SIG-M5 treated with dmso at 0.1 percent for 504 hours (cell line): ENCODE results near the gene RABAC1.
"Not testable (repeated sequence)": the region's sequence is repeated elsewhere in the genome, so short reads cannot be mapped to it uniquely, and the experiment has no call there.

ENCODE experiments used
- DNase-seq: peaks from one replicate; lab custom pipeline; 2025; ENCODE audit not compliant: unreplicated experiment; lab: John Stamatoyannopoulos, UW

RABAC1 gene

GRCh38 chr19:41959056-41960053 lies at the start of gene RABAC1:
Gene RABAC1, minus strand, starts transcription at chr19:41959321. Its CDS starts 29 bp downstream, at chr19:41959292.
- peak; percentile 95 for DNase-seq

- DNase-seq, result no peak
Measured at GRCh38 chr19:42006569-42006968, 47.4 kb upstream of the RABAC1 start.

DNA sequence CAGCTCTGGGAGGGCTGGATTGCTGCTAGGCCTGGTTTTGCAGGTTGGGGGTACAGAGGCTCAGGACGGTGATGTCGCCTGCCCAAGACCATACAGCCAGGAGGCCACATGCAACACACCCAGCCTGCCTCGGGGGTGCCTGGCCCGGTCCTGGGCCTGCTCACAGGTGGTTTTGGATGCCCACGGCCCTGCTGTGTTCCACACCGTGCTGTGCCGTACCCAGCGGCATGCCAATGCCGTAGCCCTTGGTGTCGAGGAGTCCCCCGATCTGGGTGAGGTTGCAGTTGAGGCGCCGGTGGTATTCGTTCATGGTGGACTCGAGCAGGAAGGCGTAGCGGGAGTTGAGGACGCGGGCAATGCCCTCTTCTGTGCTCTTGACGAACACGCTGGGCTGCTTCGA lies 46.4 kb upstream of the RABAC1 start:
- no peak for DNase-seq

- DNase-seq, result no peak
Measured at GRCh38 chr19:42003506-42004294, 44.6 kb upstream of the RABAC1 start.

GRCh38 chr19:41999878-42000208 lies 40.7 kb upstream of the RABAC1 start:
- no peak for DNase-seq

DNA sequence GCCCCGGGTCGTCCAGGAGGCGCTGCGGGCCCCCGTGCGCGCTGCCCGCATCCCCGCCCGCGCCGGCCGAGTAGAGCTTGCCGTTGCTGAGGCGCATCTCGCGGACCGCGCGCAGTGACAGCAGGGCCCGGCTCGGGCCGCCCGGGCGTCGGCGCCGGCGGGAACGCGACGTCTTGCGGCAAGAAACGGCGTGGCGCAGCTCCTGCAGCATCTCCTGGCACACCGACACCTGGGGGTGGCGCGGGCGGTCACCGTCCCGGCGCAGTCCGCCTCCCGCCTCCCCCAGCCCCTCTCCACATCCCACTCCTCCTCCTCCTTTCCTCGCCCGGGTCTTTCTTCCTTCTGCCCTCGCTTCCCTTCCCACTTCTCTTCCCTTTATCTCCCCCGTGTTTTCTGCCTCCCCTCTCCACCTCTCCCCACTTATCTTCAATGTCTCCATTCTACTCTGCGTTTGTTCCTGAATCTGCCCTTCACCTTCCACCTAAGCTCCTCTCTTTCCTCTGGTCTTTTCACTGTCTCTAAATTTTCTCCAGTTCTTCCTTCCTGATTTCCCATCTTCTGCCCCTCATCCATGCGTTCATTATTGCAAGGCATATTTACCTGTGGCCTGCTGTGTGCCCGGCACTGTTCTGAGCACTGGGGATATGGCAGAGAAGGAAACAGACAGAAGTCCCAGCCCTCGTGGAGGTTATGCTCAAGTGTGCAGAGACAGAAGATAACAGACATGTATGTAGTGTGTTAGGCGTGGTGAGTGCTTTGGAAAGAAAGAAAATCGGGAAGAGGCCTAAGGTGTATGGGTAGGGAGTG lies 40.2 kb upstream of the RABAC1 start:
- DNase-seq, result no peak

GRCh38 chr19:41998246-41999020 lies 39.3 kb upstream of the RABAC1 start:
- no peak for DNase-seq

GRCh38 chr19:41997851-41998229 lies 38.7 kb upstream of the RABAC1 start:
- no peak for DNase-seq

GRCh38 chr19:41997121-41997850 lies 38.2 kb upstream of the RABAC1 start:
- DNase-seq, result peak; percentile 24

DNA sequence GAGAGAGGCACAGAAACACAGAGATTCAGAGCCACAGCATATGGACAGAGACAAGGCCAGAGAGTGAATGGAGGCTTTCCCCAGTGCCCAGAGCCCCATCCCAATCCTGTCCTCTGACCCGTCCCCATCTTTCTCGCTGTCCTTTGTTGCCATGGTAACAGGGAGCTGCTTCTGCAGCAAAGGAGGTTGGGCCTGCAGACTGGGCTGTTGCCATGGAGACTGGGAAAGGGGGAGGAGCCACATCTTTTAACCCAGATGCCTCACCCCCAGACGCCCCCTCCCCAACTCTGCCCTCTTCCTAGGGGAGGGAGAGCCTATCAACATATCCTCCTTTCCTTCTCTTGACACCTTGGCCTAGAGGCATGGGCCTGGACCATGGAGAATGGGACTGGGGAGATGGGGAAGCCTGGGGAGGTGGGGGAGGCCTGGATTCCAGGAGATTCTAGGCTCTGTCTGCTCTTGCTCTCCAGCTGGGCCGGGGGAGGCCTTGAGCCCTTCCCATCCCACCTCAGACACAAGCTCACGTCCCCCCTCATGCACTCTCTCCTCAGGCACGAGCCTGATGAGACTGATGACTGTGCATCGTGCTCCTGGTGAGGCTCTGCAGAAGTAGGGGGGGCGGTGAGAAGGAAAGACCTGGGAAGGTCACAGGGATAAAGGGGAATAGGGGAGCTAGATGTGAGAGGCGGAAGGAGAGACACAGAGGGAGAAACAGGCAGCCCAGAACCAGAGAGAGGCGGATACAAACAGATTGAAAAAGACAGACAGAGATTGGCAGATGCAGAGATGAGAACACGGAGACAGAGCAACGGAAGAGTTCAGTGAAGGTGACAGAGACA lies 37.1 kb upstream of the RABAC1 start:
- no peak for DNase-seq

DNA sequence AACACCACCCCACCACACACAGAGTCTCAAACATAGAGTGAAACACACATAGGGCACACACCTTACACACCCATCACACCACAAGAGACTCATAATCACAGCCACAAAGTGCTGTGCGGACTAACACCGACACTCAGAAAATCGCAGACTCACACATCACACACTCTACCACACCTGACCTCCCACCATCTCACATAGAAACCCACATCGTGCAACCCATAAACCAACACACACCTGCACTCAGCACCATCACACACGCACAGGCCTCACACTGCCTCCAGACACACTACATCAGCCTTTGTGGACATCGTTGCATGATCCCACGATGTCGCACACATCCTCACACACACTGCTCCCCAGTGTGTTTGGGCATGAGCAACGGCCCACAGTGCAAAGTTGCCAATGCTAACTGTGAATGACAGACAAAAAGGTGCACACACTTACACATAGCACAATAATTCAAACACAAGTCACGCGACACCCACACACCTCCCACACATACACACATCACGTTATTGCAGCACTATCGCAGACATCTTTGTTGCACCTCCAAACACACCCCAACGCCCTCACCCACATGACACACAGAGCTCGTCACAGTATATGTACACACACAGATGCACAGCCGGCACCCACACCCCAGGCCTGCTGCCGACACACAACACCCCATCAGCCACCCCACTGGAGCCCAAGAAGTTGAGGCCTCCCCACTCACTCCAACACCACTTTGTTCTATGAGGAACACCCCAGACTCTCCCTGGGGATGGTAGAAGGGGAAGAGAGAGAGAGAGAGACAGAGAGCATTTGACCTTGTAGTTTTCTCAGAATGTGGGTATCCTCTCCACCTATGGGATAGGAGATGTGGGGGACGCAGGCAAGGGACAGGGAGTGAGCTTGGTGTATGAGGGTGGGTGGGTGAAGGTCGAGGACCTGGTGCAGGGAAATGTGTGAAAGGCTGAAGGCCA lies 36.2 kb upstream of the RABAC1 start:
- no peak for DNase-seq

- DNase-seq, result no peak
Measured at GRCh38 chr19:41994521-41994971, 35.4 kb upstream of the RABAC1 start.

DNA sequence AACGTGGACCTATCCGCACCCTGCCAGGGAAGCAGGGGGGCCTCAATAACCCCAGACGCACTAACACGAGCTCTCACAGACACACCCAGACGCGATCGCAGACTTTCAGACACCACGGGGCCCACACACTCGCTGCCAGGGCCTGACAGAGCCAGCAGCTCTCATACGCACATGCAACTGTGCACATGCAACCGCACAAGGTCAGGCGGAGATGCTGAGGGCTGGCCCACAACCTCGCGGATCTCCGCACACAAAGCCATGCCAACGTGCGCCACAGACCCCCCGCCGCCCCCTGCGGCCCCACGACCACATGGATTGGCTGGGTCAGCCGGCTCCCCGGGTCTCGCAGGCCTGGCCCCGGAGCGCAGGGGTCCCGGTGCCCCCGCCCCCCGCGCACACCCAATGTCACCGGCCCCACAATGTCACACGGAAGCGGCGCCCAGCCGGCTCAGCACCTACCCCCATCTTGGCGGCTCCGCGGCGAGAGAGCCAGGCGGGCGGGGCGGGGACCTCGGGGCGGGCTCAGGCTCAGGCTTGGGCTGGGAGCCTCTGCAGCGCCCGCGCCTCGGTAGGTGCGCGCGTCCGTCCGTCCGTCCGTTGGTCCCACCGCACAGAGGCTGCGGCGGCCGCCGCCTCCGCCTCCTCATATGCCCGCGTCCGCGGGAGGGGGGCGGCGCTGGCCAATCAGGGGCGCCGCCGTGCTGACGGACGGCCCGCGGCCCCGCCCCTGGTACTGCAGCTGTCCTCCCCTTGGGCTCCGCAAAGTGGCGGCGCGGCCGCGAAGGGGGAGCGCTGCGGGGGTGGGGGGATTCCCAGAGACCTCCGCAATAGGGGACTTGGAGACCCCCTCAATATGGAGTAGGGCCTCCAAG lies 34.7 kb upstream of the RABAC1 start, which contains the start of gene ATP1A3:
TSS of gene ATP1A3 (minus strand) at position 619 of the 872 bp plus-strand sequence. CDS start at position 465, 154 bp downstream.
- peak; percentile 73 for DNase-seq

GRCh38 chr19:41991925-41992569 lies 32.9 kb upstream of the RABAC1 start:
- not testable (repeated sequence) for DNase-seq

- DNase-seq, result no peak
Measured at GRCh38 chr19:41991025-41991424, 31.9 kb upstream of the RABAC1 start.

DNA sequence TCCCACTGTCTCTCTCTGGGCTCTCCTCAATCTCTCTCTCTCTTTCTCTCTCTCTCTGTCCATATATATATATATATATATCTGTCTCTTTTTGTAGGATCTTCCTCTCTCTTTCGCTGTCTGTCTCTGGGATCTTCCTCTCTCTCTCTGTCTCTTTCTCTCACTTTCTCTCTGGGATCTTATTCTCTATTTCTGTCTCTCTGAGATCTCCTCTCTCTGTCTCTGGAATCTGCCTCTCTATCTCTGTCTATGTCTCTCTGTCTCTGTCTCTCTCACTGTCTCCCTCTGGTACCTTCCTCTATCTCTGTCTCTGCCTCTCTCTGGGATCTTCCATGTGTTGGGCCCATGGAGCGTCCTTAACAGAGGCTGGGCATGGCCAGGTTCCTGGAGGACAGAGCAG lies 31.5 kb upstream of the RABAC1 start:
- no peak for DNase-seq
